ENCODE data around the gene ATP6V0A1. TPM values are rescaled to one million over a fixed set of nuclear protein-coding genes. Genes with fewer than 3 reads are reported as not detected.

ATP6V0A1 gene
- total and polyA plus RNA-seq, 2 experiments from 2014 or later = 23.9 to 42.3 TPM

- TF ChIP-seq ZNF462 (CRISPR knock-in tag; IDR thresholded peaks at IDR 0.05) (no peak), NANOG (IDR thresholded peaks at IDR 0.05; ENCODE audit: borderline replicate concordance) (no peak), POLR2AphosphoS5 (IDR thresholded peaks at IDR 0.05; ENCODE audit: low read depth) (no peak), REST (IDR thresholded peaks at IDR 0.05; ENCODE audit: unreplicated experiment) (no peak), EZH2phosphoT487 (IDR thresholded peaks at IDR 0.05; ENCODE audit: unreplicated experiment) (no peak), JUNB (IDR thresholded peaks at IDR 0.05; ENCODE audit: unreplicated experiment) (no peak), ZNF331 (CRISPR knock-in tag; IDR thresholded peaks at IDR 0.05; ENCODE audit: low read depth) (no peak), STAT1 (IDR thresholded peaks at IDR 0.05; ENCODE audit: unreplicated experiment) (no peak), ZNF114 (CRISPR knock-in tag; IDR thresholded peaks at IDR 0.05) (no peak)
Observed at GRCh38 chr17:42518046-42518754, 59.5 kb downstream of the ATP6V0A1 start (continued).

Measured in GM23338 (cell line).